SIG-M5 treated with dmso at 0.1 percent for 504 hours (cell line): Measurements from ENCODE around the gene FAHD1.

Source experiments
- DNase-seq: peaks from one replicate; lab custom pipeline; 2025; ENCODE audit not compliant: unreplicated experiment; lab: John Stamatoyannopoulos, UW

Gene FAHD1

GRCh38 chr16:1826691-1827573, at the start of gene FAHD1, which contains the start of gene HAGH:
Gene FAHD1 (plus strand): TSS chr16:1827206. CDS start chr16:1827239, 33 bp downstream.
Gene HAGH (minus strand): TSS chr16:1826825. CDS start chr16:1826787, 38 bp downstream.
- DNase-seq = peak; percentile 83

- no peak for DNase-seq
These were observed 49.4 kb upstream of the FAHD1 start for GRCh38 chr16:1777375-1778199.

GRCh38 chr16:1778200-1779179, 48.5 kb upstream of the FAHD1 start:
- no peak for DNase-seq

- DNase-seq = no peak
These were observed 47.7 kb upstream of the FAHD1 start for GRCh38 chr16:1779234-1779701.

GRCh38 chr16:1779741-1780676, 47.0 kb upstream of the FAHD1 start:
- DNase-seq = no peak

- DNase-seq = no peak
These were observed 46.3 kb upstream of the FAHD1 start for GRCh38 chr16:1780677-1781072.

GRCh38 chr16:1781254-1781653, 45.8 kb upstream of the FAHD1 start:
- no peak for DNase-seq

- DNase-seq = peak; percentile 6
These were observed 45.1 kb upstream of the FAHD1 start for GRCh38 chr16:1781758-1782407.

- peak; percentile 98 for DNase-seq
These were observed 44.4 kb upstream of the FAHD1 start, which contains the start of the genes NUBP2 and SPSB3 for GRCh38 chr16:1782408-1783264. Gene NUBP2 (plus strand): TSS chr16:1782960. CDS start chr16:1783021, 61 bp downstream. Gene SPSB3 (minus strand): TSS chr16:1782571. CDS start chr16:1781483, 1,088 bp downstream.

GRCh38 chr16:1784977-1785845, 41.8 kb upstream of the FAHD1 start:
- DNase-seq = no peak

GRCh38 chr16:1785846-1786170, 41.2 kb upstream of the FAHD1 start:
- DNase-seq = no peak

GRCh38 chr16:1786242-1787055, 40.6 kb upstream of the FAHD1 start:
- DNase-seq = no peak

- no peak for DNase-seq
These were observed 40.0 kb upstream of the FAHD1 start for GRCh38 chr16:1787056-1787321.

- DNase-seq = no peak
These were observed 39.5 kb upstream of the FAHD1 start for GRCh38 chr16:1787322-1788094.

- DNase-seq = no peak
These were observed 38.8 kb upstream of the FAHD1 start for GRCh38 chr16:1788095-1788707.
